Head of caudate nucleus (tissue), 42 donors: ENCODE results near the gene LGALS7.
"Not testable (repeated sequence)": the region's sequence is repeated elsewhere in the genome, so short reads cannot be mapped to it uniquely, and the experiment has no call there.

Source experiments
- DNase-seq, 42 donors: peaks; one replicate each; pipeline versions ENCODE4 v3.0.0 to v3.0.0-alpha.2; 2020 to 2021; ENCODE audit warnings: mixed read lengths in 7 of 42
- intact Hi-C: fragments of 100-400 bp; cut with DNase I; formaldehyde crosslinking; loops from one replicate; pipeline ENCODE4 v1.15.0; 2022

The LGALS7 gene

GRCh38 chr19:38781058-38781457 is 7.7 kb upstream of the LGALS7 start:
- intact Hi-C loops = no loop called here
- no peak for DNase-seq

- intact Hi-C loops = no loop called here
- no peak for DNase-seq
These were observed 7.1 kb upstream of the LGALS7 start for GRCh38 chr19:38780443-38780842.

GRCh38 chr19:38778733-38779132 is 5.4 kb upstream of the LGALS7 start:
- intact Hi-C loops = no loop called here

GRCh38 chr19:38774181-38774950 is 1.0 kb upstream of the LGALS7 start:
- intact Hi-C loops = no loop called here
- DNase-seq = no peak

More at GRCh38 chr19:38778733-38779132, 5.4 kb upstream of the LGALS7 start:
- no peak for DNase-seq

GRCh38 chr19:38771569-38771968 is 1.7 kb downstream of the LGALS7 start:
- DNase-seq, intact Hi-C loops: not testable (repeated sequence)

- intact Hi-C loops, DNase-seq: not testable (repeated sequence)
These were observed 2.4 kb downstream of the LGALS7 start for GRCh38 chr19:38770949-38771275.

GRCh38 chr19:38770228-38770948 is 2.9 kb downstream of the LGALS7 start:
- DNase-seq, intact Hi-C loops: not testable (repeated sequence)

GRCh38 chr19:38769635-38770211 is 3.6 kb downstream of the LGALS7 start:
- DNase-seq = peak; percentile 6 to 87 (median 60)
- intact Hi-C loops = no loop called here

- DNase-seq = no peak
These were observed 6.9 kb downstream of the LGALS7 start for GRCh38 chr19:38766276-38767047.

GRCh38 chr19:38765214-38765613 is 8.1 kb downstream of the LGALS7 start:
- intact Hi-C loops = no loop called here
- DNase-seq = no peak

More at GRCh38 chr19:38766276-38767047, 6.9 kb downstream of the LGALS7 start:
- intact Hi-C loops = no loop called here

- no peak for DNase-seq
- intact Hi-C loops = no loop called here
These were observed 9.5 kb downstream of the LGALS7 start for GRCh38 chr19:38763795-38764220.

GRCh38 chr19:38761884-38762389 is 11.4 kb downstream of the LGALS7 start:
- intact Hi-C loops = not testable (repeated sequence)

GRCh38 chr19:38760805-38761517 is 12.4 kb downstream of the LGALS7 start:
- intact Hi-C loops, DNase-seq: not testable (repeated sequence)

More at GRCh38 chr19:38761884-38762389, 11.4 kb downstream of the LGALS7 start:
- DNase-seq = not testable (repeated sequence)

- peak in 1 of 42 donors; percentile 6 for DNase-seq
- intact Hi-C loops = no loop called here
These were observed 13.7 kb downstream of the LGALS7 start for GRCh38 chr19:38759590-38760003.

- intact Hi-C loops, DNase-seq: not testable (repeated sequence)
These were observed 19.1 kb downstream of the LGALS7 start for GRCh38 chr19:38754196-38754595.

GRCh38 chr19:38753783-38754182 is 19.5 kb downstream of the LGALS7 start:
- intact Hi-C loops, DNase-seq: not testable (repeated sequence)

GRCh38 chr19:38745316-38745715 is 28.0 kb downstream of the LGALS7 start:
- DNase-seq = no peak
- intact Hi-C loops = no loop called here

GRCh38 chr19:38744874-38745273 is 28.4 kb downstream of the LGALS7 start:
- DNase-seq = no peak
- intact Hi-C loops = no loop called here
